Measurements from ENCODE around the gene UBLCP1.

UBLCP1 gene

GRCh38 chr5:159310511-159310910 is 47.4 kb downstream of the UBLCP1 start:
- DNase-seq (ENCODE audit: extremely low spot score) = no peak
- CTCF ChIA-PET = interaction anchor here (0.6 to 1.3 kb wide), 3 partner anchors 21 to 155 kb away, joined by 3 to 4 read pairs (median 4); no protein-coding TSS in a partner anchor
- POLR2A ChIA-PET = no interaction called here
- TF ChIP-seq FOXM1 (IDR thresholded peaks at IDR 0.05; ENCODE audit: borderline replicate concordance) = no peak
- TF ChIP-seq TARDBP (IDR thresholded peaks at IDR 0.05) = no peak
- no peak for TF ChIP-seq PKNOX1 (IDR thresholded peaks at IDR 0.05)
- no peak for TF ChIP-seq L3MBTL2 (conservative IDR thresholded peaks at IDR 0.05)
- no peak for TF ChIP-seq BHLHE40 (IDR thresholded peaks at IDR 0.05; ENCODE audit: borderline replicate concordance)
- no peak for TF ChIP-seq SP1 (IDR thresholded peaks at IDR 0.05)
- no peak for TF ChIP-seq HDGF (IDR thresholded peaks at IDR 0.05; ENCODE audit: borderline replicate concordance)
- TF ChIP-seq CTBP1 (IDR thresholded peaks at IDR 0.05; ENCODE audit: borderline replicate concordance) = no peak
- no peak for TF ChIP-seq SUZ12 (IDR thresholded peaks at IDR 0.05)
- TF ChIP-seq ELF4 (IDR thresholded peaks at IDR 0.05) = no peak
- no peak for TF ChIP-seq ZNF384 (IDR thresholded peaks at IDR 0.05)
- TF ChIP-seq NFRKB (IDR thresholded peaks at IDR 0.05) = no peak
- TF ChIP-seq FOXA1 (IDR thresholded peaks at IDR 0.05) = no peak

DNA sequence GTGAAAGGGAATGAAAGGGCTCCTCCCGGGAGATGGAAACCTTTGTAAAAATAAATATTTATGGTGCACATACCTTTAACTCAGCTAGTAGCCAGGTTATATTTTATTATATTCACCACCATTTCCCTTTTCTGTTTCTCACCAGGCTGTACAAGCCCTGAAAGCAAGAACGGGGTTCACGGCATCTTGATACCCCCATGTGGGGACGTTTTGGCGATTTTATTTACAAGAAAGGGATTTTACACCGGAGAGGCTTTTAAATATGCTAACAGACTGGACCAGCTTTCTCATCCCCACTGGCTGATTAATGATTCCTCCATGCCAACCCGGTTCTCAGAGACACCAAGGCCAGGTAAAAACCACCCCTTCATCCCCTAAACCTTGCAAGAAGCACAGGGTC is 48.0 kb downstream of the UBLCP1 start:
- TF ChIP-seq NFRKB (IDR thresholded peaks at IDR 0.05) = no peak
- POLR2A ChIA-PET = no interaction called here

DNA sequence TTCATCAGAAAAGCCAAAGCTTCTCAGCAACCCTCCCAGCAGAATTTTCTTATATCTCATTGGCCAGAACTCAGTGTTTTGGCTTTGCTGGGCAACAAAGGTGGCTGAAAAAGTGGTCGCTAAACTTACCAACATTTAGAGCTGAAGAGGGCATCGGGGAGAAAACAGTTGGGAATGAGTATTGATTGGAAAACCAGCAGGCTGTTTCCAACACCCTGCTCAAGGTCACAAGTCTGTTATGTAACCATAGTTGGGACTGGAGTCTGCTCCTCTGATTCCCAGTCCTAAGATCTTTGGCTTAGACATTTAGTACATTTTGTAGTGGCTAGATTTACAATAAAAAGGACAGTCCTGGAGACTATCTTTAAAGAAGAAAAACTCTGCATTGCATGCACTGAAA is 50.1 kb downstream of the UBLCP1 start:
- ChIA-PET CTCF (interaction anchor here (1.5 kb wide), 1 partner anchor 156 kb away, joined by 4 read pairs; no protein-coding TSS in a partner anchor), POLR2A (no interaction called here)
- TF ChIP-seq FOXK2 (IDR thresholded peaks at IDR 0.05) = no peak
- TF ChIP-seq BHLHE40 (IDR thresholded peaks at IDR 0.05; ENCODE audit: borderline replicate concordance) = no peak
- no peak for TF ChIP-seq SUZ12 (IDR thresholded peaks at IDR 0.05)
- no peak for TF ChIP-seq ELF4 (IDR thresholded peaks at IDR 0.05)
- TF ChIP-seq ARNT (IDR thresholded peaks at IDR 0.05) = no peak
- no peak for TF ChIP-seq LEF1 (IDR thresholded peaks at IDR 0.05; ENCODE audit: borderline replicate concordance)
- TF ChIP-seq FOXA1 (IDR thresholded peaks at IDR 0.05) = no peak
- no peak for TF ChIP-seq TARDBP (IDR thresholded peaks at IDR 0.05)
- TF ChIP-seq PKNOX1 (IDR thresholded peaks at IDR 0.05) = no peak
- TF ChIP-seq SP1 (IDR thresholded peaks at IDR 0.05) = no peak
- TF ChIP-seq NFRKB (IDR thresholded peaks at IDR 0.05) = no peak
- TF ChIP-seq L3MBTL2 (conservative IDR thresholded peaks at IDR 0.05) = no peak
- no peak for TF ChIP-seq FOXM1 (IDR thresholded peaks at IDR 0.05; ENCODE audit: borderline replicate concordance)
- TF ChIP-seq ZNF384 (IDR thresholded peaks at IDR 0.05) = no peak
- no peak for TF ChIP-seq CTBP1 (IDR thresholded peaks at IDR 0.05; ENCODE audit: borderline replicate concordance)
- no peak for TF ChIP-seq HDGF (IDR thresholded peaks at IDR 0.05; ENCODE audit: borderline replicate concordance)
- DNase-seq (ENCODE audit: extremely low spot score) = no peak

More for the DNA sequence above, 48.0 kb downstream of the UBLCP1 start:
- DNase-seq (ENCODE audit: extremely low spot score) = no peak
- CTCF ChIA-PET = interaction anchor here (0.6 to 1.3 kb wide), 3 partner anchors 21 to 156 kb away, joined by 3 to 4 read pairs (median 4); no protein-coding TSS in a partner anchor

GRCh38 chr5:159316519-159317383 is 53.7 kb downstream of the UBLCP1 start:
- DNase-seq (ENCODE audit: extremely low spot score) = peak; percentile 64
- POLR2A ChIA-PET = no interaction called here
- CTCF ChIA-PET = interaction anchor here (0.7 to 3.3 kb wide), 11 partner anchors 15 to 619 kb away, joined by 3 to 29 read pairs (median 4); no protein-coding TSS in a partner anchor
- TF ChIP-seq FOXA1 (IDR thresholded peaks at IDR 0.05) (no peak), ARNT (IDR thresholded peaks at IDR 0.05) (no peak), FOXM1 (IDR thresholded peaks at IDR 0.05; ENCODE audit: borderline replicate concordance) (no peak), TARDBP (IDR thresholded peaks at IDR 0.05) (no peak), BHLHE40 (IDR thresholded peaks at IDR 0.05; ENCODE audit: borderline replicate concordance) (no peak), L3MBTL2 (conservative IDR thresholded peaks at IDR 0.05) (no peak), HDGF (IDR thresholded peaks at IDR 0.05; ENCODE audit: borderline replicate concordance) (no peak), PKNOX1 (IDR thresholded peaks at IDR 0.05) (no peak), ELF4 (IDR thresholded peaks at IDR 0.05) (no peak), SP1 (IDR thresholded peaks at IDR 0.05) (no peak), CTBP1 (IDR thresholded peaks at IDR 0.05; ENCODE audit: borderline replicate concordance) (no peak), FOXK2 (IDR thresholded peaks at IDR 0.05) (no peak), SUZ12 (IDR thresholded peaks at IDR 0.05) (no peak), ZNF384 (IDR thresholded peaks at IDR 0.05) (no peak), LEF1 (IDR thresholded peaks at IDR 0.05; ENCODE audit: borderline replicate concordance) (no peak), NFRKB (IDR thresholded peaks at IDR 0.05) (no peak)

GRCh38 chr5:159317849-159318248 is 54.8 kb downstream of the UBLCP1 start:
- CTCF ChIA-PET = interaction anchor here (0.7 to 3.3 kb wide), 4 partner anchors 16 to 163 kb away, joined by 3 to 29 read pairs (median 7); no protein-coding TSS in a partner anchor
- POLR2A ChIA-PET = interaction anchor here (0.8 kb wide), 1 partner anchor 14 kb away, joined by 3 read pairs; no protein-coding TSS in a partner anchor
- TF ChIP-seq BHLHE40 (IDR thresholded peaks at IDR 0.05; ENCODE audit: borderline replicate concordance) = no peak
- no peak for TF ChIP-seq ELF4 (IDR thresholded peaks at IDR 0.05)
- TF ChIP-seq ZNF384 (IDR thresholded peaks at IDR 0.05) = no peak
- no peak for TF ChIP-seq FOXK2 (IDR thresholded peaks at IDR 0.05)
- TF ChIP-seq HDGF (IDR thresholded peaks at IDR 0.05; ENCODE audit: borderline replicate concordance) = no peak
- no peak for TF ChIP-seq L3MBTL2 (conservative IDR thresholded peaks at IDR 0.05)
- TF ChIP-seq LEF1 (IDR thresholded peaks at IDR 0.05; ENCODE audit: borderline replicate concordance) = no peak
- TF ChIP-seq SP1 (IDR thresholded peaks at IDR 0.05) = no peak
- TF ChIP-seq FOXM1 (IDR thresholded peaks at IDR 0.05; ENCODE audit: borderline replicate concordance) = no peak
- no peak for TF ChIP-seq FOXA1 (IDR thresholded peaks at IDR 0.05)
- TF ChIP-seq NFRKB (IDR thresholded peaks at IDR 0.05) = no peak
- DNase-seq (ENCODE audit: extremely low spot score) = no peak

All from HEK293T (cell line).